Heart right ventricle (tissue), 16 donors: ENCODE measurements around the gene RUFY3. TPM values are rescaled to one million over a fixed set of nuclear protein-coding genes. Genes with fewer than 3 reads are reported as not detected.
A peak's percentile ranks its signal among the peaks of the same experiment; 100 is the strongest.

Experiments used
- ATAC-seq, 8 donors: fragments of 200-7000 bp; cut with Tn5 transposase; one replicate each; pipeline ENCODE4 v1.9.1; 2020; ENCODE audit warnings: mild to moderate bottlenecking in 8 of 8, moderate library complexity in 8 of 8, moderate number of reproducible peaks in 1 of 8
- DNase-seq, 2 donors: peaks; one replicate each; pipeline ENCODE4 v3.0.0-alpha.2; 2020
- H3K27ac ChIP-seq, 10 donors: fragments of 200-600 bp; sonication (generic) in 2 of 10; one replicate each; pipeline versions ENCODE4 v1.5.0 to v1.8.0; 2020 to 2022; ENCODE audit warnings: mild to moderate bottlenecking in 3 of 10
- H3K27me3 ChIP-seq, 7 donors: fragments of 200-600 bp; one replicate each; pipeline ENCODE4 v1.8.0; 2021 to 2022; ENCODE audit warnings: mild to moderate bottlenecking in 2 of 7
- H3K36me3 ChIP-seq, 9 donors: fragments of 200-600 bp; sonication (generic) in 1 of 9; one replicate each; pipeline versions ENCODE4 v1.5.0 to v1.8.0; 2020 to 2022; ENCODE audit warnings: mild to moderate bottlenecking in 2 of 9
- H3K4me1 ChIP-seq, 9 donors: fragments of 200-600 bp; sonication (generic) in 1 of 9; one replicate each; pipeline versions ENCODE4 v1.5.0 to v1.8.0; 2020 to 2022; ENCODE audit warnings: mild to moderate bottlenecking in 4 of 9
- H3K4me3 ChIP-seq, 10 donors: fragments of 200-600 bp; sonication (generic) in 2 of 10; one replicate each; pipeline versions ENCODE4 v1.5.0 to v1.8.0; 2020 to 2022; ENCODE audit warnings: mild to moderate bottlenecking in 7 of 10, moderate library complexity in 2 of 10
- H3K9me3 ChIP-seq, 11 donors: fragments of 200-600 bp in 10 of 11; sonication (generic) in 2 of 11; one replicate each; pipeline versions ENCODE4 v1.5.0 to v1.8.0; 2013 to 2022; ENCODE audit warnings: mild to moderate bottlenecking in 2 of 11, control low read depth in 1 of 11, moderate library complexity in 1 of 11
- WGBS, 2 donors: extraction: QIAGEN DNeasy Blood & Tissue Kit; methylation state at CpG; one replicate each; pipeline ENCODE4 v1.1.7; 2013; ENCODE audit warnings: inconsistent platforms in 1 of 2; 5-methylcytosine and 5-hydroxymethylcytosine counted together
- intact Hi-C, 10 donors: fragments of 100-400 bp; cut with DNase I; formaldehyde crosslinking; loops; one replicate each; pipeline versions ENCODE4 v1.11.1 to v1.14.2; 2022
- polyA plus RNA-seq, 2 donors: library from polyadenylated mRNA; stranded (reverse); fragments of 200-250 nt; gene quantifications; one replicate each; pipeline ENCODE4 v1.2.3, GENCODE V29; 2013
- total RNA-seq, 10 donors: library from RNA; stranded (reverse); fragmentation: NEBNext Ultra II Directional in 3 of 10; extraction: Animal tissue kit (Norgen Biotek cat#: 25700) in 3 of 10; gene quantifications; one replicate each; pipeline versions ENCODE4 v1.2.1 to v1.2.4, GENCODE V29; 2021 to 2023
- TF ChIP-seq, protein P1 (sequence below), 9 donors: fragments of 200-600 bp; sonication (generic) in 2 of 9; IDR thresholded peaks; one replicate each; pipeline versions ENCODE4 v1.5.0 to v1.8.0; 2021 to 2022; ENCODE audit warnings: antibody characterized with exemption in 9 of 9, mild to moderate bottlenecking in 5 of 9, moderate library complexity in 1 of 9
- donor health status: Arrhythmogenic right ventricular cardiomyopathy.
- donor health status: ischemic (EF 13 %, LVEDD 7.1; RV severe dilation, severe dysfunction).
- donor health status: healthy with polysubstance abuse.
- donor health status: DM: no; HTN: yes; CAD: no.
- donor health status: DM: no; HTN: no; CAD: no.
- donor health status: ischemic (EF 25% LVEDD 6.9; RV normal size, moderate dysfunction).
- donor health status: ischemic (EF 25% LVEDD 5.7; RV mildly dilated, moderate dysfunction).
- donor health status: healthy.
- donor health status: DM: yes; HTN: yes; CAD: no.
- donor health status: Ischemic cardiomyopathy.
- donor health status: ischemic (EF 35%, LVEDD 5.7; RV mildly dilated, moderate dysfunction).
- donor health status: nonischemic (EF 11% LVEDD 7.7; RV severe dilation, severe dysfunction).
- donor health status: DM: yes; HTN: yes; CAD: no.
- donor health status: PGD.
- donor health status: ischemic (EF 29% LVEDD 5.4; RV normal size, mild dysfunction).
- donor health status: nonischemic (EF 23%, LVEDD 6.1; RV moderate dilation, normal function).

RUFY3 gene
- total and polyA plus RNA-seq, 12 donors: 13.2 to 28.7 (median 21.7) TPM

DNA sequence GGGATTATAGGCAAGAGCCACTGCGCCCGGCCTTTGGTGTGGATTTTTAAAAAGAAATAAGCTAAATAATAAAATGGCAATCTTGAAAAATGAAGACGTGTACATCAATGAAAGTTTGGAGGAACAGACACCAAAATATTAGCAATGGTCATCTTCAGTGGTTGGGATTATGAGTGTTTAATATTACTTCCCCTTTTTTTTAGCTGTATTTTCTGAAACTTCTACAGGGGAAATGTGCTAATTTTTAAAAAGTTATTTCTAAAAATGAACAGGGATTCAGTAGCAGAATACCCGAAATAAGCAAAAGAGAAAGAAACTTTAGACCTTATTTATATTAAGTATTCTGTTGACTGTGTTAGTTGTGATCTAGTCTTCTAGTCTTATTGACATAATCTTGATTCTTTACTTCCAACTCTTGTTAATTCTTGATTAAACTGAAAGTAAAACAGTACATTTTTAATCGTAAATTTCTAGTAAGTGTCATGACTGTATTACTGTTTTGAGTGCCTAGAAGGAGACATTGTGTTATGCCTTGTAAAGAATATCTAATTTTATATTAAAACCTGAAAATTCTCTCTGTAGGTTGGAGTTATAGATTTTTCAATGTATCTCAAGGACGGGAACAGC lies 51.3 kb downstream of the RUFY3 start:
- TF ChIP-seq, protein P1, sequence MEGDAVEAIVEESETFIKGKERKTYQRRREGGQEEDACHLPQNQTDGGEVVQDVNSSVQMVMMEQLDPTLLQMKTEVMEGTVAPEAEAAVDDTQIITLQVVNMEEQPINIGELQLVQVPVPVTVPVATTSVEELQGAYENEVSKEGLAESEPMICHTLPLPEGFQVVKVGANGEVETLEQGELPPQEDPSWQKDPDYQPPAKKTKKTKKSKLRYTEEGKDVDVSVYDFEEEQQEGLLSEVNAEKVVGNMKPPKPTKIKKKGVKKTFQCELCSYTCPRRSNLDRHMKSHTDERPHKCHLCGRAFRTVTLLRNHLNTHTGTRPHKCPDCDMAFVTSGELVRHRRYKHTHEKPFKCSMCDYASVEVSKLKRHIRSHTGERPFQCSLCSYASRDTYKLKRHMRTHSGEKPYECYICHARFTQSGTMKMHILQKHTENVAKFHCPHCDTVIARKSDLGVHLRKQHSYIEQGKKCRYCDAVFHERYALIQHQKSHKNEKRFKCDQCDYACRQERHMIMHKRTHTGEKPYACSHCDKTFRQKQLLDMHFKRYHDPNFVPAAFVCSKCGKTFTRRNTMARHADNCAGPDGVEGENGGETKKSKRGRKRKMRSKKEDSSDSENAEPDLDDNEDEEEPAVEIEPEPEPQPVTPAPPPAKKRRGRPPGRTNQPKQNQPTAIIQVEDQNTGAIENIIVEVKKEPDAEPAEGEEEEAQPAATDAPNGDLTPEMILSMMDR (IDR thresholded peaks at IDR 0.05): no peak
- ATAC-seq: no peak
- H3K4me1 ChIP-seq: peaks cover 0 to 4% (median 0%) of the 10 kb centered on the region in 9 donors
- intact Hi-C loops: no loop called here
- peak overlapping the region in 1 of 10 donors; percentile 29 for H3K27ac ChIP-seq
- H3K36me3 ChIP-seq: peaks cover 0 to 100% (median 32%) of the 10 kb centered on the region in 9 donors
- no peaks in the 10 kb centered on the region for H3K27me3 ChIP-seq
- WGBS, 2 donors: 94 to 95% methylated on average over 6 of the region's 6 CpGs
- no peaks in the 10 kb centered on the region for H3K9me3 ChIP-seq
- no peak overlapping the region for H3K4me3 ChIP-seq
- DNase-seq: no peak

DNA sequence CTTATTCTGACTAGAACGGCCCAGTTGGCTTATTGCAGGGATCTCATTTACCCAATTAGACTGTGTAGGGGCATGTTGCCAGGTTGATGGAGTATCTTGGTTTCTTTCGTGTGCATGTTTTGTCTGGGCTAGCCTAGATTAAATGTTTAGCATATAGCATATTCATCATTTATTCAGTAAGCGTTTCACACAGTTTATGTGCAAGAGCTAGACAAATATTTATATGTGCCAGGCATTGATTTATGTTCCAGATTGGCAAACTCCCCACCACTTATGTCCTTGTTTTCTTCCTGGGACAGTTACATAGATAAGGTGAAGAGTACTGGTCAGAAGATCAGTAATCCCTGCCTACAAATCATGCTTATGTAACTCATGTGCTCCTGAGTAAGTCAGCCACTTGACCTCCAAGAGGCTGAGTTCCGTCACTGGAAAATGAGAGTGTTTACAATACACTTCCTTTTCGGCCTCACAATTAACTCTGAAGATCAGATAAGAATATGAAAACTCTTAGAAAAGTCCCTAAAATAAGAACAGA lies 57.2 kb downstream of the RUFY3 start:
- 48 to 49% methylated on average over 5 of the region's 5 CpGs for WGBS, 2 donors
- intact Hi-C loops: no loop called here
- Histone ChIP-seq H3K4me1 (peaks cover 0 to 13% (median 0%) of the 10 kb centered on the region in 9 donors), H3K27me3 (no peaks in the 10 kb centered on the region), H3K36me3 (peaks cover 0 to 100% (median 23%) of the 10 kb centered on the region in 9 donors), H3K4me3 (no peak overlapping the region), H3K27ac (peak overlapping the region in 5 of 10 donors; percentile 2 to 45 (median 38)), H3K9me3 (no peaks in the 10 kb centered on the region)
- TF ChIP-seq, protein P1 (IDR thresholded peaks at IDR 0.05): no peak
- DNase-seq (peak in 1 of 2 donors; percentile 6), ATAC-seq (peak in 7 of 8 donors; percentile 57 to 79 (median 70))

DNA sequence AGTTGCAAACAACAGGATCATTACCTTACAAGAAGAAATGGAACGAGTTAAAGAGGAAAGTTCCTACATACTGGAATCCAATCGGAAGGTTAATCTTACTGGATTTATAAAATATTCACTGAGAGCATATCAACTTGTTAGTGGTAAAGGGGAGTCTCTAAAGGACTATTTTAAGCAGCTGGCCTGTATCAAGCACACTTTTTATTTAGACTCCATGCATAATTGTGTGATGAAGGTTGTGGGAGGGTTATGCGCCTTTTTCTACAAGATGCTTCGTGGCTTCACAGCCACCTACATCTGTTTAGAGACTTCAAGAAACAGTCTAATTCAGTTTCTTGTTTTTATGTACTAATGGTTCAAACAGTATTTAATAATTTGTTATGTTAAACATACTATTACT lies 61.3 kb downstream of the RUFY3 start:
- no peak overlapping the region for H3K4me3 ChIP-seq
- DNase-seq: no peak
- 79% methylated on average over 4 of the region's 4 CpGs for WGBS, 2 donors
- intact Hi-C loops: loop anchor here in 1 of 10 donors (10.0 kb wide), 1 partner anchor 52 kb away; the partner anchor contains the start of gene GRSF1
- no peaks in the 10 kb centered on the region for H3K27me3 ChIP-seq
- TF ChIP-seq, protein P1 (IDR thresholded peaks at IDR 0.05): no peak
- H3K27ac ChIP-seq: no peak overlapping the region
- H3K36me3 ChIP-seq: peaks cover 0 to 100% (median 34%) of the 10 kb centered on the region in 9 donors
- peaks cover 0 to 13% (median 0%) of the 10 kb centered on the region in 9 donors for H3K4me1 ChIP-seq
- ATAC-seq: no peak
- H3K9me3 ChIP-seq: no peaks in the 10 kb centered on the region

DNA sequence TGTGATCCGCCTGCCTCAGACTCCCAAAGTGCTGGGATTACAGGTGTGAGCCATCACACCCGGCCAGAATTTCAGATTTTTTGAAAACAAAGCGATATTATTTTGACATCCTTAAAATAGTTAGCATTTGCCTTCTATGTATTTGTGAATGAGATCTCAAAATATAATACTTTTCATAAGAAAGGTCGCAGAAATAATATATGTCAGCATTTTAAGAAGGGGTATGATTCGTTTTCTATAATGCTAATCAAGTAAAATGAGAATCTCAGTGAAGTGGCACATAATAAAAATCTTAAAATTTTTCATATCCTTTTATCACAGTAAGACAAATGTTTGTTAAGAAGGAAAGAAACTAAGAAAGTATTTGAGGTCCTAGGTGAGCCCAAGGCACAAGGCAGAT lies 65.7 kb downstream of the RUFY3 start:
- no peak for ATAC-seq
- 97 to 99% methylated on average over 5 of the region's 5 CpGs for WGBS, 2 donors
- no peak for DNase-seq
- Histone ChIP-seq H3K27me3 (no peaks in the 10 kb centered on the region), H3K4me1 (no peaks in the 10 kb centered on the region), H3K9me3 (no peaks in the 10 kb centered on the region), H3K4me3 (no peak overlapping the region), H3K27ac (no peak overlapping the region), H3K36me3 (peaks cover 0 to 100% (median 43%) of the 10 kb centered on the region in 9 donors)
- TF ChIP-seq, protein P1 (IDR thresholded peaks at IDR 0.05): no peak
- intact Hi-C loops: loop anchor here in 1 of 10 donors (10.0 kb wide), 1 partner anchor 47 kb away; the partner anchor contains the start of gene GRSF1
